COLO668 (cell line): ENCODE measurements around the gene SLC7A1.

Experiments
- DNase-seq: peaks from one replicate; lab custom pipeline; 2025; ENCODE audit not compliant: unreplicated experiment; lab: John Stamatoyannopoulos, UW

SLC7A1 gene

GRCh38 chr13:29583073-29583785 lies 12.3 kb downstream of the SLC7A1 start:
- DNase-seq = no peak

- DNase-seq = no peak
Observed at GRCh38 chr13:29582171-29582570, 13.3 kb downstream of the SLC7A1 start.

- no peak for DNase-seq
Observed at GRCh38 chr13:29581666-29582065, 13.8 kb downstream of the SLC7A1 start.

- DNase-seq = no peak
Observed at GRCh38 chr13:29579094-29579493, 16.4 kb downstream of the SLC7A1 start.

GRCh38 chr13:29578300-29579085 lies 17.0 kb downstream of the SLC7A1 start:
- DNase-seq = no peak

GRCh38 chr13:29577136-29578051 lies 18.1 kb downstream of the SLC7A1 start:
- no peak for DNase-seq

GRCh38 chr13:29576581-29576980 lies 18.9 kb downstream of the SLC7A1 start:
- no peak for DNase-seq

GRCh38 chr13:29575098-29575497 lies 20.4 kb downstream of the SLC7A1 start:
- no peak for DNase-seq

- peak; percentile 80 for DNase-seq
Observed at GRCh38 chr13:29573190-29573589, 22.3 kb downstream of the SLC7A1 start.

GRCh38 chr13:29572575-29572974 lies 22.9 kb downstream of the SLC7A1 start:
- no peak for DNase-seq

GRCh38 chr13:29571876-29572570 lies 23.5 kb downstream of the SLC7A1 start:
- DNase-seq = no peak

GRCh38 chr13:29570051-29570654 lies 25.3 kb downstream of the SLC7A1 start:
- no peak for DNase-seq

- peak; percentile 64 for DNase-seq
Observed at GRCh38 chr13:29569253-29570050, 26.0 kb downstream of the SLC7A1 start.

- no peak for DNase-seq
Observed at GRCh38 chr13:29568731-29569130, 26.8 kb downstream of the SLC7A1 start.

GRCh38 chr13:29567411-29567810 lies 28.1 kb downstream of the SLC7A1 start:
- peak; percentile 43 for DNase-seq

GRCh38 chr13:29566206-29566605 lies 29.3 kb downstream of the SLC7A1 start:
- DNase-seq = no peak

GRCh38 chr13:29564818-29565217 lies 30.7 kb downstream of the SLC7A1 start:
- DNase-seq = no peak

GRCh38 chr13:29564373-29564772 lies 31.1 kb downstream of the SLC7A1 start:
- DNase-seq = no peak

GRCh38 chr13:29563941-29564340 lies 31.5 kb downstream of the SLC7A1 start:
- DNase-seq = no peak
